HEK293 (cell line): ENCODE measurements around the gene GJD3.

Experiments
- FEZF1 ChIP-seq: fragments of 450-650 bp; formaldehyde crosslinking; IDR thresholded peaks from 2 replicates; pipeline ENCODE4 v1.5.1; 2016; ENCODE audit warnings: missing biosample characterization, missing genetic modification characterization
- GFI1B ChIP-seq: fragments of 450-650 bp; formaldehyde crosslinking; IDR thresholded peaks from 2 replicates; pipeline ENCODE4 v1.5.1; 2016; ENCODE audit warnings: missing biosample characterization, missing genetic modification characterization
- GLI2 ChIP-seq: fragments of 450-650 bp; formaldehyde crosslinking; IDR thresholded peaks from 2 replicates; pipeline ENCODE4; 2017; ENCODE audit warnings: missing biosample characterization, missing genetic modification characterization, low read depth, borderline replicate concordance
- GLI4 ChIP-seq: fragments of 450-650 bp; formaldehyde crosslinking; IDR thresholded peaks from 2 replicates; pipeline ENCODE4 v1.5.1; 2016; ENCODE audit warnings: missing biosample characterization, missing genetic modification characterization
- GLIS1 ChIP-seq: fragments of 450-650 bp; formaldehyde crosslinking; IDR thresholded peaks from 2 replicates; pipeline ENCODE4 v1.5.1; 2016; ENCODE audit warnings: missing biosample characterization, missing genetic modification characterization
- HIC1 ChIP-seq: fragments of 450-650 bp; formaldehyde crosslinking; IDR thresholded peaks from 2 replicates; pipeline ENCODE4 v1.5.1; 2016; ENCODE audit warnings: missing biosample characterization, missing genetic modification characterization
- KLF1 ChIP-seq: fragments of 450-650 bp; formaldehyde crosslinking; IDR thresholded peaks from 2 replicates; pipeline ENCODE4 v1.5.1; 2016; ENCODE audit warnings: missing biosample characterization, missing genetic modification characterization
- MYNN ChIP-seq: fragments of 450-650 bp; formaldehyde crosslinking; IDR thresholded peaks from 2 replicates; pipeline ENCODE4 v1.5.1; 2016; ENCODE audit warnings: missing biosample characterization, missing genetic modification characterization, borderline replicate concordance
- SP2 ChIP-seq: fragments of 450-650 bp; formaldehyde crosslinking; IDR thresholded peaks from 2 replicates; pipeline ENCODE4 v1.5.1; 2016; ENCODE audit warnings: missing biosample characterization, missing genetic modification characterization
- YY1 ChIP-seq: fragments of 450-650 bp; formaldehyde crosslinking; IDR thresholded peaks from 2 replicates; pipeline ENCODE4 v1.5.1; 2018; ENCODE audit warnings: missing biosample characterization, missing genetic modification characterization
- ZBTB11 ChIP-seq: fragments of 450-650 bp; formaldehyde crosslinking; conservative IDR thresholded peaks from 2 replicates; pipeline ENCODE4 v1.5.1; 2016; ENCODE audit warnings: low read depth, missing biosample characterization, missing genetic modification characterization
- ZEB2 ChIP-seq: fragments of 450-650 bp; formaldehyde crosslinking; IDR thresholded peaks from 2 replicates; pipeline ENCODE4 v1.5.1; 2016; ENCODE audit warnings: missing biosample characterization, missing genetic modification characterization
- ZFP3 ChIP-seq: fragments of 450-650 bp; formaldehyde crosslinking; IDR thresholded peaks from 2 replicates; pipeline ENCODE4 v1.5.1; 2016; ENCODE audit warnings: low read depth, missing biosample characterization, missing genetic modification characterization
- ZNF155 ChIP-seq: fragments of 450-650 bp; formaldehyde crosslinking; IDR thresholded peaks from 2 replicates; pipeline ENCODE4 v1.5.1; 2016; ENCODE audit warnings: missing biosample characterization, missing genetic modification characterization
- ZNF174 ChIP-seq: fragments of 450-650 bp; formaldehyde crosslinking; IDR thresholded peaks from 2 replicates; pipeline ENCODE4 v1.5.0; 2017; ENCODE audit warnings: missing biosample characterization, mild to moderate bottlenecking, missing genetic modification characterization
- ZNF175 ChIP-seq: fragments of 450-650 bp; formaldehyde crosslinking; IDR thresholded peaks from 2 replicates; pipeline ENCODE4 v1.5.1; 2016; ENCODE audit warnings: missing biosample characterization, missing genetic modification characterization
- ZNF221 ChIP-seq: fragments of 450-650 bp; formaldehyde crosslinking; IDR thresholded peaks from 2 replicates; pipeline ENCODE4 v1.5.1; 2017; ENCODE audit warnings: missing biosample characterization, missing genetic modification characterization, borderline replicate concordance
- ZNF239 ChIP-seq: fragments of 450-650 bp; formaldehyde crosslinking; IDR thresholded peaks from 2 replicates; pipeline ENCODE4 v1.5.1; 2016; ENCODE audit warnings: missing biosample characterization, missing genetic modification characterization
- ZNF274 ChIP-seq, 2 experiments: fragments of 200-500 bp in 1 of 2; fragments of 450-650 bp in 1 of 2; sonication (Bioruptor generic) in 1 of 2; formaldehyde crosslinking in 1 of 2; IDR thresholded peaks; 2 replicates each; pipeline versions ENCODE4 v1.5.1 to v1.6.1; 2014 to 2016; ENCODE audit warnings: borderline replicate concordance in 1 of 2, inconsistent platforms in 1 of 2, low read length in 1 of 2, missing biosample characterization in 1 of 2, missing genetic modification characterization in 1 of 2
- ZNF302 ChIP-seq: fragments of 450-650 bp; formaldehyde crosslinking; IDR thresholded peaks from 2 replicates; pipeline ENCODE4 v1.5.1; 2016; ENCODE audit warnings: missing biosample characterization, missing genetic modification characterization, low read depth
- ZNF366 ChIP-seq: fragments of 450-650 bp; formaldehyde crosslinking; conservative IDR thresholded peaks from 2 replicates; pipeline ENCODE4 v1.5.1; 2016; ENCODE audit warnings: missing biosample characterization, missing genetic modification characterization
- ZNF394 ChIP-seq: fragments of 450-650 bp; formaldehyde crosslinking; IDR thresholded peaks from 2 replicates; pipeline ENCODE4 v1.5.1; 2016; ENCODE audit warnings: missing biosample characterization, missing genetic modification characterization, mild to moderate bottlenecking, moderate library complexity, borderline replicate concordance
- ZNF426 ChIP-seq: fragments of 450-650 bp; formaldehyde crosslinking; IDR thresholded peaks from 2 replicates; pipeline ENCODE4 v1.5.1; 2017; ENCODE audit warnings: missing biosample characterization, missing genetic modification characterization, mild to moderate bottlenecking, inconsistent platforms, moderate library complexity
- ZNF488 ChIP-seq: fragments of 450-650 bp; formaldehyde crosslinking; IDR thresholded peaks from 2 replicates; pipeline ENCODE4 v1.5.1; 2016; ENCODE audit warnings: missing biosample characterization, missing genetic modification characterization
- ZNF623 ChIP-seq: fragments of 450-650 bp; formaldehyde crosslinking; IDR thresholded peaks from 2 replicates; pipeline ENCODE4 v1.5.1; 2016; ENCODE audit warnings: missing biosample characterization, missing genetic modification characterization
- ZNF792 ChIP-seq: fragments of 450-650 bp; formaldehyde crosslinking; IDR thresholded peaks from 2 replicates; pipeline ENCODE4 v1.5.1; 2016; ENCODE audit warnings: missing biosample characterization, missing genetic modification characterization
- ZNF837 ChIP-seq: fragments of 450-650 bp; formaldehyde crosslinking; IDR thresholded peaks from 2 replicates; pipeline ENCODE4 v1.5.1; 2016; ENCODE audit warnings: missing biosample characterization, missing genetic modification characterization
- TF ChIP-seq, protein P1 (sequence below): fragments of 450-650 bp; formaldehyde crosslinking; IDR thresholded peaks from 2 replicates; pipeline ENCODE4; 2016; ENCODE audit warnings: missing biosample characterization, missing genetic modification characterization
- TF ChIP-seq, protein P2 (sequence below): fragments of 450-650 bp; formaldehyde crosslinking; IDR thresholded peaks from 2 replicates; pipeline ENCODE4 v1.5.1; 2017; ENCODE audit warnings: missing biosample characterization, mild to moderate bottlenecking, missing genetic modification characterization, moderate library complexity

GJD3 gene

DNA sequence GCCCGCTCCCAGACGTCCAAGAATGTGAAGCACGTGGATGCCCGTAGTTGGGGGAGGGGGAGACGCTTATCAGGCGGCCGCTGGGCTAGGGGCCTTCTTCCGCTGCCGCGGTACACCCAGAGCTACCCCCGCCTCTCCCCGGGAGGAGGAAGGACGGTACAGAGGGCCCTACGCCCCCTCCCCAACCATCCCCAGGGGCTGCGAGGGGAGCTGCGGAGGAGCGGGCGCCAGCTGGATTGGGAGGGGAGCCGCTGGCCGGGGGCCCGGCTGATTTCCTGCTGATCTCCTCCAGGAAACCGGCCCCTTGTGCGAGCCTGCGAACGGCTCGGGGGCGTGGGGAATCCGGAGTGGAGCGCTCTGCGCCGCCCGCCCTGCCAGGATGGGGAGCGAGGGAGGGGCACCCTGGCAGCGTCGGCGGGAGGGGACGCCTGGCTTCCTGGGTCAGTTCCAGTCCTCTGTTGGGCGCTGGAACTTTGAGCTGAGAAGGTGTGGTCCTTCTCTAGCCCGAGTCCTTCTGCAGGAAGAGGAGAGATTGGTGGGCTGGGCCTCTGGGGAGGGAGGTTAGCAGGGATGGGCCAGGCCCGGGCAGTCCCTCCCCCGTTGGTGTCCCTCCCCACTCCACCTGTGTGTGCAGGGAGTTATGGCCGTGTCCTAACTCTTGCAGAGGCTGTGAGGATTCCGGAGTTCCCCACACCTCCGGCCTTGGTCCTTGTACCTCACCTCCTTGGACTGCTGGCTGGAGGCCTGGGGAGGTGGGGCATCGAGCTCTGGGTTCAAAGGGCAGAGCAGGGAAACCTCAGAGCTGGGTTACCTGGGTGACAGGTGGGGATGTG is 19.2 kb downstream of the GJD3 start (continued):
- TF ChIP-seq, protein P1, sequence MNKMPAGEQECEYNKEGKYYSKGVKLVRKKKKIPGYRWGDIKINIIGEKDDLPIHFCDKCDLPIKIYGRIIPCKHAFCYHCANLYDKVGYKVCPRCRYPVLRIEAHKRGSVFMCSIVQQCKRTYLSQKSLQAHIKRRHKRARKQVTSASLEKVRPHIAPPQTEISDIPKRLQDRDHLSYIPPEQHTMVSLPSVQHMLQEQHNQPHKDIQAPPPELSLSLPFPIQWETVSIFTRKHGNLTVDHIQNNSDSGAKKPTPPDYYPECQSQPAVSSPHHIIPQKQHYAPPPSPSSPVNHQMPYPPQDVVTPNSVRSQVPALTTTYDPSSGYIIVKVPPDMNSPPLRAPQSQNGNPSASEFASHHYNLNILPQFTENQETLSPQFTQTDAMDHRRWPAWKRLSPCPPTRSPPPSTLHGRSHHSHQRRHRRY (tag by site-specific recombination), result no peak
- TF ChIP-seq ZNF426 (tag by site-specific recombination), result no peak
- TF ChIP-seq, protein P2, sequence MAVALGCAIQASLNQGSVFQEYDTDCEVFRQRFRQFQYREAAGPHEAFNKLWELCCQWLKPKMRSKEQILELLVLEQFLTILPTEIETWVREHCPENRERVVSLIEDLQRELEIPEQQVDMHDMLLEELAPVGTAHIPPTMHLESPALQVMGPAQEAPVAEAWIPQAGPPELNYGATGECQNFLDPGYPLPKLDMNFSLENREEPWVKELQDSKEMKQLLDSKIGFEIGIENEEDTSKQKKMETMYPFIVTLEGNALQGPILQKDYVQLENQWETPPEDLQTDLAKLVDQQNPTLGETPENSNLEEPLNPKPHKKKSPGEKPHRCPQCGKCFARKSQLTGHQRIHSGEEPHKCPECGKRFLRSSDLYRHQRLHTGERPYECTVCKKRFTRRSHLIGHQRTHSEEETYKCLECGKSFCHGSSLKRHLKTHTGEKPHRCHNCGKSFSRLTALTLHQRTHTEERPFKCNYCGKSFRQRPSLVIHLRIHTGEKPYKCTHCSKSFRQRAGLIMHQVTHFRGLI (tag by site-specific recombination), result peak; percentile 79
- no peak for TF ChIP-seq GLI2 (tag by site-specific recombination)
- peak; percentile 79 for TF ChIP-seq SP2
- no peak; the same call in 1 of the 2 replicates for TF ChIP-seq ZBTB11 (tag by site-specific recombination)
- TF ChIP-seq ZNF274 (IDR thresholded peaks at IDR 0.05; ENCODE audit: low read length), result no peak
- no peak for TF ChIP-seq ZNF274 (tag by site-specific recombination; IDR thresholded peaks at IDR 0.05; ENCODE audit: borderline replicate concordance)
- peak; percentile 41; the same call in 1 of the 2 replicates for TF ChIP-seq ZNF394 (tag by site-specific recombination)
- peak; percentile 74 for TF ChIP-seq HIC1 (tag by site-specific recombination)
- TF ChIP-seq GLI4, result no peak
- no peak for TF ChIP-seq ZNF155 (tag by site-specific recombination)
- no peak for TF ChIP-seq ZFP3 (tag by site-specific recombination)
- no peak for TF ChIP-seq GFI1B (tag by site-specific recombination)
- no peak for TF ChIP-seq ZNF837 (tag by site-specific recombination)
- TF ChIP-seq ZNF221 (tag by site-specific recombination), result no peak
- TF ChIP-seq ZNF174, result no peak
- no peak for TF ChIP-seq YY1 (tag by site-specific recombination)
- no peak for TF ChIP-seq GLIS1 (tag by site-specific recombination)
- TF ChIP-seq ZNF366 (tag by site-specific recombination), result 0 out of 2 replicates have a peak, but pooled peaks have one; percentile 23
- TF ChIP-seq ZNF792 (tag by site-specific recombination), result no peak
- TF ChIP-seq ZNF623, result no peak
- TF ChIP-seq ZNF239 (tag by site-specific recombination), result no peak
- no peak for TF ChIP-seq MYNN (tag by site-specific recombination)
- no peak for TF ChIP-seq ZNF488 (tag by site-specific recombination)
- no peak for TF ChIP-seq ZNF302 (tag by site-specific recombination)
- TF ChIP-seq ZEB2, result 0 out of 2 replicates have a peak, but pooled peaks have one; percentile 23
- no peak for TF ChIP-seq ZNF175
- no peak for TF ChIP-seq FEZF1 (tag by site-specific recombination)
- TF ChIP-seq KLF1 (tag by site-specific recombination), result peak; percentile 85
